Neural cell (in vitro differentiated cells): Measurements from ENCODE around the gene CAMSAP3. TPM values are rescaled to one million over a fixed set of nuclear protein-coding genes. Genes with fewer than 3 reads are reported as not detected.

Source experiments
- H2AFZ ChIP-seq: fragments of 200-600, 300-800 bp; sonication (generic), shearing (Covaris generic); 2 replicates; pipeline ENCODE4 v1.6.0; 2014; ENCODE audit warnings: low read depth, mild to moderate bottlenecking, antibody characterized with exemption, low read length, moderate library complexity
- H3F3A ChIP-seq: fragments of 200-600 bp; shearing (Covaris generic); 2 replicates; pipeline ENCODE4 v1.6.1; 2016; ENCODE audit warnings: mild to moderate bottlenecking, moderate library complexity, mixed read lengths, antibody characterized with exemption, low read length; ENCODE audit not compliant: insufficient read depth, poor library complexity, severe bottlenecking
- H3K27ac ChIP-seq: fragments of 200-600, 300-800 bp; sonication (generic), shearing (Covaris generic); 2 replicates; pipeline ENCODE4 v1.5.1; 2014; ENCODE audit warnings: mild to moderate bottlenecking, low read length, moderate library complexity
- H3K27me3 ChIP-seq: fragments of 300-800, 200-600 bp; sonication (generic), shearing (Covaris generic); 2 replicates; pipeline ENCODE4 v1.6.0; 2014; ENCODE audit warnings: mild to moderate bottlenecking, low read depth, low read length, moderate library complexity; ENCODE audit not compliant: insufficient read depth
- H3K36me3 ChIP-seq: fragments of 300-800, 200-600 bp; sonication (generic), shearing (Covaris generic); 2 replicates; pipeline ENCODE4 v1.5.1; 2014; ENCODE audit warnings: mild to moderate bottlenecking, antibody characterized with exemption, low read length, moderate library complexity; ENCODE audit not compliant: insufficient read depth
- H3K4me2 ChIP-seq: fragments of 300-800, 200-600 bp; sonication (generic), shearing (Covaris generic); 2 replicates; pipeline ENCODE4 v1.6.0; 2014; ENCODE audit warnings: mild to moderate bottlenecking, low read length
- H3K4me3 ChIP-seq: fragments of 300-800, 200-600 bp; sonication (generic), shearing (Covaris generic); 2 replicates; pipeline ENCODE4 v1.5.1; 2014; ENCODE audit warnings: mild to moderate bottlenecking, low read length, moderate library complexity
- H3K79me2 ChIP-seq: fragments of 200-600 bp; shearing (Covaris generic); replicated peaks from 2 replicates; pipeline ENCODE4 v1.6.0; 2014; ENCODE audit warnings: mild to moderate bottlenecking, low read length, moderate library complexity; ENCODE audit not compliant: insufficient read depth
- H3K9ac ChIP-seq: fragments of 300-800, 200-600 bp; sonication (generic), shearing (Covaris generic); 2 replicates; pipeline ENCODE4 v1.6.1; 2016; ENCODE audit warnings: mild to moderate bottlenecking, low read length, mixed read lengths
- H3K9me2 ChIP-seq: fragments of 200-600 bp; shearing (Covaris generic); 2 replicates; pipeline ENCODE4 v1.6.1; 2016; ENCODE audit warnings: mild to moderate bottlenecking, low read length, mixed read lengths; ENCODE audit not compliant: insufficient read depth
- H3K9me3 ChIP-seq: fragments of 200-600, 300-800 bp; sonication (generic), shearing (Covaris generic); 2 replicates; pipeline ENCODE4 v1.6.1; 2016; ENCODE audit warnings: mild to moderate bottlenecking, mixed run types, low read length, moderate library complexity, mixed read lengths
- H4K20me1 ChIP-seq: fragments of 200-600 bp; shearing (Covaris generic); 2 replicates; pipeline ENCODE4 v1.6.1; 2016; ENCODE audit warnings: mild to moderate bottlenecking, mixed run types; ENCODE audit not compliant: insufficient read depth
- EP300 ChIP-seq: fragments of 450-650 bp; conservative IDR thresholded peaks from 2 replicates; pipeline ENCODE4 v1.6.1; 2014; ENCODE audit warnings: antibody characterized with exemption, mild to moderate bottlenecking, moderate library complexity; ENCODE audit not compliant: poor library complexity, severe bottlenecking
- EZH2 ChIP-seq: fragments of 200-600, 300-800 bp; shearing (Covaris generic), sonication (generic); IDR thresholded peaks from 2 replicates; pipeline ENCODE4 v1.6.1; 2014; ENCODE audit warnings: antibody characterized with exemption, low read length, borderline replicate concordance, mild to moderate bottlenecking; ENCODE audit not compliant: insufficient read depth, poor library complexity, severe bottlenecking
- MXI1 ChIP-seq: fragments of 450-650 bp; conservative IDR thresholded peaks from 2 replicates; pipeline ENCODE4 v1.6.1; 2014; ENCODE audit warnings: antibody characterized with exemption, mild to moderate bottlenecking; ENCODE audit not compliant: poor library complexity, severe bottlenecking
- POLR2AphosphoS5 ChIP-seq: IDR thresholded peaks from 2 replicates; pipeline ENCODE4 v1.6.1; 2012
- RAD21 ChIP-seq: fragments of 450-650 bp; conservative IDR thresholded peaks from 2 replicates; pipeline ENCODE4 v1.6.1; 2014; ENCODE audit warnings: antibody characterized with exemption, mild to moderate bottlenecking, moderate library complexity
- SMC3 ChIP-seq: fragments of 450-650 bp; conservative IDR thresholded peaks from 2 replicates; pipeline ENCODE4 v1.6.1; 2014; ENCODE audit warnings: antibody characterized with exemption, mild to moderate bottlenecking, moderate library complexity; ENCODE audit not compliant: poor library complexity
- TAF1 ChIP-seq: IDR thresholded peaks from 2 replicates; pipeline ENCODE4 v1.6.1; 2012; ENCODE audit warnings: low read depth
- polyA plus RNA-seq: library from polyadenylated mRNA; depleted of rRNA; stranded (reverse); fragments of >200 nt; gene quantifications from 2 replicates; pipeline ENCODE4 v1.2.3, GENCODE V29; 2014
- TF ChIP-seq, protein P1 (sequence below): fragments of 450-650 bp; IDR thresholded peaks from 2 replicates; pipeline ENCODE4 v1.5.1; 2014; ENCODE audit warnings: antibody characterized with exemption, mild to moderate bottlenecking, moderate library complexity; ENCODE audit not compliant: poor library complexity, severe bottlenecking
- TF ChIP-seq, protein P2 (sequence below): IDR thresholded peaks from 2 replicates; pipeline ENCODE4 v1.6.1; 2012; ENCODE audit warnings: borderline replicate concordance

CAMSAP3 gene
- polyA plus RNA-seq, 1 donor from 2014 or later, result 17.0 TPM

DNA sequence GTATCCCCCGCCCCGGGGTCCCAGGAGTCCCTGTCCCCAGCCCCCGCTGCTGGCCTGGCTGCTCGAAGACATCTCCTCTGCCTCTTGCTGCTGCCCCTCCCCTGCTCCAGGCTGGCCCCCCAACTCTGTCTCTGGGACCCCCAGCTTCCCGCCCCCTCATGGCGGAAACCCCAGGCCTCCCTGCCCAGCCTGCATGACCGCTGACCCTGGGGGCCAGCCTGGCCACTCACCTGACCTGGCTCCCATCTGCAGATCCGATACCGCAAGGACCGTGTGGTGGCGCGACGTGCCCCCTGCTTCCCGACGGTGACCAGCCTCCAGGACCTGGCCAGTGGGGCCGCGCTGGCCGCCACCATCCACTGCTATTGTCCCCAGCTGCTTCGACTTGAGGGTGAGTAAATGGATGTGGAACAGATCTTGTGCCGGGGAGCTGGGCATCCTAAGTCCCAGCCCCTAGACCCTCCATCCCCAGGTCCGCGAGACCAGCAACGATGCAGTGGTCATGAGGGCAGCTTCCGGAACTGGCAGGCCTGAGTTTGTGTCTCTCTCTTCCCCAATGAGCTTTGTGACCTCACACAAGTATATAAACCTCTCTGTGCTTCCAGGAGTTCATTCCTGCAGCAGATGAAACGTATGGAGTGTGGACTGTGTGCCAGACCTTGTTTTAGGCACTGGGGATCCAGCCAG, 12.4 kb downstream of the CAMSAP3 start:
- Histone ChIP-seq H3F3A (no peaks in the 10 kb centered on the region), H3K4me3 (no peak overlapping the region), H3K4me2 (no peak overlapping the region), H3K9me2 (no peaks in the 10 kb centered on the region), H3K79me2 (no peaks in the 10 kb centered on the region), H4K20me1 (no peaks in the 10 kb centered on the region), H3K27ac (no peak overlapping the region), H3K27me3 (no peaks in the 10 kb centered on the region), H3K9ac (no peak overlapping the region), H2AFZ (no peak overlapping the region), H3K36me3 (peaks cover 5% of the 10 kb centered on the region), H3K9me3 (no peaks in the 10 kb centered on the region)
- TF ChIP-seq, protein P1, sequence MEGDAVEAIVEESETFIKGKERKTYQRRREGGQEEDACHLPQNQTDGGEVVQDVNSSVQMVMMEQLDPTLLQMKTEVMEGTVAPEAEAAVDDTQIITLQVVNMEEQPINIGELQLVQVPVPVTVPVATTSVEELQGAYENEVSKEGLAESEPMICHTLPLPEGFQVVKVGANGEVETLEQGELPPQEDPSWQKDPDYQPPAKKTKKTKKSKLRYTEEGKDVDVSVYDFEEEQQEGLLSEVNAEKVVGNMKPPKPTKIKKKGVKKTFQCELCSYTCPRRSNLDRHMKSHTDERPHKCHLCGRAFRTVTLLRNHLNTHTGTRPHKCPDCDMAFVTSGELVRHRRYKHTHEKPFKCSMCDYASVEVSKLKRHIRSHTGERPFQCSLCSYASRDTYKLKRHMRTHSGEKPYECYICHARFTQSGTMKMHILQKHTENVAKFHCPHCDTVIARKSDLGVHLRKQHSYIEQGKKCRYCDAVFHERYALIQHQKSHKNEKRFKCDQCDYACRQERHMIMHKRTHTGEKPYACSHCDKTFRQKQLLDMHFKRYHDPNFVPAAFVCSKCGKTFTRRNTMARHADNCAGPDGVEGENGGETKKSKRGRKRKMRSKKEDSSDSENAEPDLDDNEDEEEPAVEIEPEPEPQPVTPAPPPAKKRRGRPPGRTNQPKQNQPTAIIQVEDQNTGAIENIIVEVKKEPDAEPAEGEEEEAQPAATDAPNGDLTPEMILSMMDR, result no peak
- TF ChIP-seq EP300, result no peak
- no peak for TF ChIP-seq TAF1
- TF ChIP-seq POLR2AphosphoS5, result no peak
- TF ChIP-seq EZH2, result no peak
- TF ChIP-seq SMC3, result no peak
- no peak for TF ChIP-seq RAD21
- TF ChIP-seq, protein P2, sequence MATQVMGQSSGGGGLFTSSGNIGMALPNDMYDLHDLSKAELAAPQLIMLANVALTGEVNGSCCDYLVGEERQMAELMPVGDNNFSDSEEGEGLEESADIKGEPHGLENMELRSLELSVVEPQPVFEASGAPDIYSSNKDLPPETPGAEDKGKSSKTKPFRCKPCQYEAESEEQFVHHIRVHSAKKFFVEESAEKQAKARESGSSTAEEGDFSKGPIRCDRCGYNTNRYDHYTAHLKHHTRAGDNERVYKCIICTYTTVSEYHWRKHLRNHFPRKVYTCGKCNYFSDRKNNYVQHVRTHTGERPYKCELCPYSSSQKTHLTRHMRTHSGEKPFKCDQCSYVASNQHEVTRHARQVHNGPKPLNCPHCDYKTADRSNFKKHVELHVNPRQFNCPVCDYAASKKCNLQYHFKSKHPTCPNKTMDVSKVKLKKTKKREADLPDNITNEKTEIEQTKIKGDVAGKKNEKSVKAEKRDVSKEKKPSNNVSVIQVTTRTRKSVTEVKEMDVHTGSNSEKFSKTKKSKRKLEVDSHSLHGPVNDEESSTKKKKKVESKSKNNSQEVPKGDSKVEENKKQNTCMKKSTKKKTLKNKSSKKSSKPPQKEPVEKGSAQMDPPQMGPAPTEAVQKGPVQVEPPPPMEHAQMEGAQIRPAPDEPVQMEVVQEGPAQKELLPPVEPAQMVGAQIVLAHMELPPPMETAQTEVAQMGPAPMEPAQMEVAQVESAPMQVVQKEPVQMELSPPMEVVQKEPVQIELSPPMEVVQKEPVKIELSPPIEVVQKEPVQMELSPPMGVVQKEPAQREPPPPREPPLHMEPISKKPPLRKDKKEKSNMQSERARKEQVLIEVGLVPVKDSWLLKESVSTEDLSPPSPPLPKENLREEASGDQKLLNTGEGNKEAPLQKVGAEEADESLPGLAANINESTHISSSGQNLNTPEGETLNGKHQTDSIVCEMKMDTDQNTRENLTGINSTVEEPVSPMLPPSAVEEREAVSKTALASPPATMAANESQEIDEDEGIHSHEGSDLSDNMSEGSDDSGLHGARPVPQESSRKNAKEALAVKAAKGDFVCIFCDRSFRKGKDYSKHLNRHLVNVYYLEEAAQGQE, result no peak

DNA sequence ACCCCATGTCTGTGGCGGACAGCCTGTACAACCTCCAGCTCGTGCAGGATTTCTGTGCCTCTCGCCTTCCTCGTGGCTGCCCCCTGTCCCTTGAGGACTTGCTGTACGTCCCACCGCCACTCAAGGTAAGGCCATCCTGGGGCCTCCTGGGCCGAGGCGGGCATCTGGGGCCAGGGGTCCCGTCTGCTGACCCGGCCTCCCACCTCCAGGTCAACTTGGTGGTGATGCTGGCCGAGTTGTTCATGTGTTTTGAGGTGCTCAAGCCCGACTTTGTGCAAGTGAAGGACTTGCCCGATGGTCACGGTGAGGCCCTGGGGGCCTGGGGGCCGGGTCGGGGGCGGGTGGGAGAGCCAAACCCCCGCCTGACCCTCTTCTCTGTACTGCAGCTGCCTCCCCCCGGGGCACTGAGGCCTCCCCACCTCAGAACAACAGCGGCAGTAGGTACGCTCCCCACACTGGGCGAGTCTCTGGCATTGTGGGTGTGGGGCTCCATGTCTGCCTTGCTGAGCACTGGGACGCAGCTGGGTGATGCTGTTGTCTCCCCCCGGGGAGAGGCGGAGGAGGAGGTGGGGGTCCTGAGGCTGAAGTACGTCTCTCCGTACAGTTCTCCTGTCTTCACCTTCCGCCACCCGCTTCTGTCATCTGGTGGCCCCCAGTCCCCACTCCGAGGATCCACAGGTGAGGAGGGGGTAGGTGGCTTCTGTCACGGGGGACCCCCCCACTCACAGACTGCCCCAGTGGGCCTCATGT, 15.0 kb downstream of the CAMSAP3 start:
- Histone ChIP-seq H3F3A (no peaks in the 10 kb centered on the region), H3K4me3 (no peak overlapping the region), H4K20me1 (no peaks in the 10 kb centered on the region), H3K4me2 (no peak overlapping the region), H3K79me2 (no peaks in the 10 kb centered on the region), H3K9me3 (no peaks in the 10 kb centered on the region), H3K27me3 (no peaks in the 10 kb centered on the region), H3K36me3 (peaks cover 5% of the 10 kb centered on the region), H2AFZ (no peak overlapping the region), H3K9ac (no peak overlapping the region), H3K27ac (no peak overlapping the region), H3K9me2 (no peaks in the 10 kb centered on the region)
- TF ChIP-seq, protein P2, result no peak
- TF ChIP-seq EZH2, result no peak
- TF ChIP-seq RAD21, result no peak
- TF ChIP-seq, protein P1, result no peak
- TF ChIP-seq POLR2AphosphoS5, result no peak
- TF ChIP-seq MXI1, result no peak
- TF ChIP-seq TAF1, result no peak
- TF ChIP-seq EP300, result no peak
- TF ChIP-seq SMC3, result no peak
